Measurements from ENCODE around the gene CUL9. TPM values are rescaled to one million over a fixed set of nuclear protein-coding genes. Genes with fewer than 3 reads are reported as not detected.
"Not testable (repeated sequence)": the region's sequence is repeated elsewhere in the genome, so short reads cannot be mapped to it uniquely, and the experiment has no call there.

Gene CUL9
- 15.6 TPM for total RNA-seq
- long read RNA-seq, partial matches to known transcripts = 11 of 19 reads
- long read RNA-seq, other reads (novel, unspliced or antisense) = 7 of 19 reads

GRCh38 chr6:43181942-43182860 is at the start of gene CUL9:
CUL9 (plus strand) TSS chr6:43182196; CDS start chr6:43184311, 2,115 bp downstream.
- intact Hi-C loops (cut with DNase I) = loop anchor here (5.0 kb wide), 1 partner anchor 65 kb away; no protein-coding TSS in a partner anchor
- peak; percentile 95 for DNase-seq (ENCODE audit: low spot score)

GRCh38 chr6:43138267-43138666 is 43.7 kb upstream of the CUL9 start:
- intact Hi-C loops (cut with DNase I) = no loop called here
- DNase-seq (ENCODE audit: low spot score) = no peak

- intact Hi-C loops (cut with DNase I) = loop anchor here (5.0 kb wide), 3 partner anchors 68 to 238 kb away; partner anchors contain the start of gene CUL7
- not testable (repeated sequence) for DNase-seq (ENCODE audit: low spot score)
These were observed 42.0 kb upstream of the CUL9 start for GRCh38 chr6:43139973-43140372.

- DNase-seq (ENCODE audit: low spot score) = no peak
- intact Hi-C loops (cut with DNase I) = loop anchor here (5.0 kb wide), 3 partner anchors 69 to 239 kb away; partner anchors contain the start of gene CUL7
These were observed 40.4 kb upstream of the CUL9 start for GRCh38 chr6:43141644-43142043.

- intact Hi-C loops (cut with DNase I) = loop anchor here (5.0 kb wide), 3 partner anchors 70 to 240 kb away; partner anchors contain the start of gene CUL7
- no peak for DNase-seq (ENCODE audit: low spot score)
These were observed 39.9 kb upstream of the CUL9 start for GRCh38 chr6:43142101-43142500.

GRCh38 chr6:43143235-43144128 is 38.5 kb upstream of the CUL9 start:
- DNase-seq (ENCODE audit: low spot score) = peak; percentile 91
- intact Hi-C loops (cut with DNase I) = loop anchor here (1.0 to 5.0 kb wide), 4 partner anchors 71 to 241 kb away; partner anchors contain the start of gene CUL7

GRCh38 chr6:43144879-43145278 is 37.1 kb upstream of the CUL9 start:
- intact Hi-C loops (cut with DNase I) = loop anchor here (5.0 kb wide), 3 partner anchors 73 to 243 kb away; partner anchors contain the start of gene CUL7
- DNase-seq (ENCODE audit: low spot score) = no peak

- no peak for DNase-seq (ENCODE audit: low spot score)
- intact Hi-C loops (cut with DNase I) = no loop called here
These were observed 35.7 kb upstream of the CUL9 start for GRCh38 chr6:43146261-43146660.

GRCh38 chr6:43146709-43147688 is 35.0 kb upstream of the CUL9 start:
- DNase-seq (ENCODE audit: low spot score) = no peak
- intact Hi-C loops (cut with DNase I) = no loop called here

- intact Hi-C loops (cut with DNase I) = no loop called here
- no peak for DNase-seq (ENCODE audit: low spot score)
These were observed 34.1 kb upstream of the CUL9 start for GRCh38 chr6:43147691-43148477.

- intact Hi-C loops (cut with DNase I) = no loop called here
- DNase-seq (ENCODE audit: low spot score) = no peak
These were observed 32.7 kb upstream of the CUL9 start for GRCh38 chr6:43149265-43149664.

GRCh38 chr6:43150051-43150751 is 31.8 kb upstream of the CUL9 start:
- intact Hi-C loops (cut with DNase I) = no loop called here
- DNase-seq (ENCODE audit: low spot score) = no peak

GRCh38 chr6:43159599-43159998 is 22.4 kb upstream of the CUL9 start:
- intact Hi-C loops (cut with DNase I) = no loop called here
- no peak for DNase-seq (ENCODE audit: low spot score)

- intact Hi-C loops (cut with DNase I) = no loop called here
These were observed 18.1 kb upstream of the CUL9 start for GRCh38 chr6:43163899-43164298.

GRCh38 chr6:43170417-43170930 is 11.5 kb upstream of the CUL9 start:
- intact Hi-C loops (cut with DNase I) = no loop called here
- DNase-seq (ENCODE audit: low spot score) = peak; percentile 82

More at GRCh38 chr6:43163899-43164298, 18.1 kb upstream of the CUL9 start:
- no peak for DNase-seq (ENCODE audit: low spot score)

GRCh38 chr6:43170931-43171706 is 10.9 kb upstream of the CUL9 start, which contains the start of gene SRF:
SRF (plus strand) TSS chr6:43171269; CDS start chr6:43171657, 388 bp downstream.
- intact Hi-C loops (cut with DNase I) = no loop called here
- DNase-seq (ENCODE audit: low spot score) = peak; percentile 100

Data from cardiac septum (tissue), 1 donor.